K562 (cell line): ENCODE measurements around the gene GLCCI1. TPM values are rescaled to one million over a fixed set of nuclear protein-coding genes. Genes with fewer than 3 reads are reported as not detected.

Experiments used
- ATAC-seq: fragments of 200-7000 bp; cut with Tn5 transposase; 3 replicates; pipeline ENCODE4 v1.9.1; 2020; ENCODE audit warnings: moderate library complexity
- BruUV-seq: library from RNA; stranded (reverse); fragments of 400-500 nt; replicated peaks from 2 replicates; lab custom pipeline; 2021; lab: Mats Ljungman, UMichigan
- CTCF ChIA-PET: fragments of 300-600 bp; formaldehyde crosslinking; extraction: SDS; loops from one replicate; lab custom pipeline; 2021; ENCODE audit warnings: low intra/inter-chr PET ratio; lab: Yijun Ruan, JAX
- POLR2A ChIA-PET: fragments of 300-600, 350-650 bp; sonication (Branson Sonifier 250); formaldehyde crosslinking; extraction: SDS; loops from one replicate; lab custom pipeline; 2021; ENCODE audit warnings: antibody characterized with exemption, inconsistent platforms; lab: Yijun Ruan, JAX
- DNase-seq, 4 experiments: peaks; one replicate each; pipeline versions ENCODE4 v3.0.0 to v3.0.0-alpha.2; 2011 to 2018; ENCODE audit warnings: low spot score in 3 of 4, mixed read lengths in 3 of 4; ENCODE audit errors: extremely low read depth in 1 of 4
- FAIRE-seq: peaks from 2 replicates; lab custom pipeline; 2011; peaks lifted over from hg19 to GRCh38; lab: Jason Lieb, UNC
- H2AFZ ChIP-seq: 2 replicates; pipeline ENCODE4 v1.6.0; 2011; ENCODE audit warnings: low read depth, low read length, control low read depth, inconsistent platforms
- H3K27ac ChIP-seq: fragments of 200-600 bp; 3 replicates; pipeline ENCODE4 v1.8.0; 2011; ENCODE audit warnings: low read depth, mild to moderate bottlenecking, control low read depth, inconsistent platforms, low read length, moderate library complexity, mixed read lengths; ENCODE audit errors: extremely low read depth
- H3K27me3 ChIP-seq, 2 experiments: fragments of 300-600 bp in 1 of 2; 2 replicates in 1 of 2; 3 replicates in 1 of 2; pipeline versions ENCODE4 v1.6.0 to v1.8.0; 2011; ENCODE audit warnings: inconsistent platforms in 2 of 2, low read length in 2 of 2, mild to moderate bottlenecking in 1 of 2, mixed read lengths in 1 of 2, moderate library complexity in 1 of 2; ENCODE audit not compliant: control insufficient read depth in 2 of 2, insufficient read depth in 2 of 2
- H3K36me3 ChIP-seq: fragments of 300-600 bp; 3 replicates; pipeline ENCODE4 v1.8.0; 2011; ENCODE audit warnings: mild to moderate bottlenecking, low read length, inconsistent platforms; ENCODE audit not compliant: control insufficient read depth, insufficient read depth
- H3K4me1 ChIP-seq, 2 experiments: fragments of 200-600 bp in 1 of 2; replicated peaks in 1 of 2; 2 replicates in 1 of 2; 3 replicates in 1 of 2; pipeline versions ENCODE4 v1.5.1 to v1.8.0; 2011; ENCODE audit warnings: inconsistent platforms in 2 of 2, low read length in 2 of 2, mild to moderate bottlenecking in 1 of 2, mixed read lengths in 1 of 2, moderate library complexity in 1 of 2; ENCODE audit not compliant: control insufficient read depth in 2 of 2, insufficient read depth in 2 of 2
- H3K4me2 ChIP-seq: 2 replicates; pipeline ENCODE4 v1.6.1; 2011; ENCODE audit warnings: low read length, control low read depth, inconsistent platforms, mixed read lengths; ENCODE audit not compliant: insufficient read depth
- H3K4me3 ChIP-seq: fragments of 200-600 bp; sonication (generic), shearing (Covaris generic); 2 replicates; pipeline ENCODE4 v1.5.1; 2016; ENCODE audit warnings: control low read depth, inconsistent platforms
- H3K79me2 ChIP-seq: fragments of 200-600 bp; 3 replicates; pipeline ENCODE4 v1.8.0; 2011; ENCODE audit warnings: low read length, inconsistent platforms; ENCODE audit not compliant: control insufficient read depth, insufficient read depth
- H3K9ac ChIP-seq, 2 experiments: 2 replicates each; pipeline versions ENCODE4 v1.6.0 to v1.6.1; 2011; ENCODE audit warnings: low read depth in 2 of 2, low read length in 2 of 2, control low read depth in 1 of 2, inconsistent platforms in 1 of 2, mild to moderate bottlenecking in 1 of 2, mixed read lengths in 1 of 2; ENCODE audit not compliant: insufficient read depth in 1 of 2
- H3K9me1 ChIP-seq: one replicate; pipeline ENCODE4 v1.6.0; 2011; ENCODE audit warnings: inconsistent platforms, mild to moderate bottlenecking, low read length, moderate library complexity; ENCODE audit not compliant: control insufficient read depth, insufficient read depth
- H3K9me3 ChIP-seq: replicated peaks from 2 replicates; pipeline ENCODE4 v1.5.1; 2011; ENCODE audit warnings: low read depth, low read length, inconsistent platforms; ENCODE audit not compliant: control insufficient read depth, insufficient read depth
- H4K20me1 ChIP-seq: replicated peaks from 2 replicates; pipeline ENCODE4 v1.6.1; 2011; ENCODE audit warnings: low read length, inconsistent platforms, mixed read lengths; ENCODE audit not compliant: control insufficient read depth, insufficient read depth
- MCM3 ChIP-seq: fragments of 450-650 bp; IDR thresholded peaks from 2 replicates; pipeline ENCODE4 v1.6.1; 2016
- MNT ChIP-seq, 2 experiments: fragments of 450-650 bp; conservative IDR thresholded peaks; 2 replicates each; pipeline ENCODE4 v1.6.1; 2017; ENCODE audit warnings: mild to moderate bottlenecking in 2 of 2, moderate library complexity in 2 of 2
- RBM25 ChIP-seq: fragments of 200-400 bp; formaldehyde crosslinking; IDR thresholded peaks from 2 replicates; pipeline ENCODE4 v1.6.1; 2018; ENCODE audit warnings: low read length, low read depth, moderate library complexity; ENCODE audit not compliant: severe bottlenecking
- SAP30 ChIP-seq: fragments of 200-600 bp; sonication (generic); IDR thresholded peaks from 2 replicates; pipeline ENCODE4 v1.6.1; 2012; ENCODE audit warnings: borderline replicate concordance, low read depth, mild to moderate bottlenecking, moderate library complexity, low read length, control low read depth, inconsistent platforms; ENCODE audit not compliant: insufficient read depth, poor library complexity, severe bottlenecking
- ZBTB7A ChIP-seq: IDR thresholded peaks from 2 replicates; pipeline ENCODE4 v1.6.1; 2011; ENCODE audit warnings: low read depth, mild to moderate bottlenecking, low read length, moderate library complexity, borderline replicate concordance; ENCODE audit not compliant: control insufficient read depth
- WGBS: fragments of 100-300 bp; shearing (Covaris generic); methylation state at CpG from one replicate; pipeline ENCODE4 v1.1.6; 2016; ENCODE audit warnings: low coverage, mixed read lengths; ENCODE audit not compliant: insufficient coverage; ENCODE audit errors: missing lambda C conversion rate; 5-methylcytosine and 5-hydroxymethylcytosine counted together
- in situ Hi-C: fragments of 300-500 bp; cut with MboI; formaldehyde crosslinking; loops from 4 replicates; pipeline ENCODE4 v1.15.0; 2018; ENCODE audit warnings: inconsistent platforms, mixed read lengths
- intact Hi-C: fragments of 100-400 bp; cut with micrococcal nuclease; formaldehyde crosslinking; loops from 2 replicates; pipeline ENCODE4 v1.14.2; 2022
- polyA plus RNA-seq, 8 experiments: library from polyadenylated mRNA; depleted of rRNA in 4 of 8; stranded (reverse) in 5 of 8; unstranded in 3 of 8; fragments of >200 nt; fragmentation: Nextera tagmentation in 2 of 8; fragmentation: Illumina TruSeq in 1 of 8; extraction: Ambion mirVana in 2 of 8; extraction: Trizol in 1 of 8; gene quantifications; 2 replicates each; pipeline versions ENCODE4 v1.2.1 to v1.2.3, GENCODE V29; 2011 to 2014; ENCODE audit warnings: inconsistent platforms in 1 of 8, missing spikeins in 1 of 8
- total RNA-seq, 7 experiments: library from RNA; depleted of rRNA in 6 of 7; stranded (reverse); fragments of >200 nt in 6 of 7; fragmentation: Illumina TruSeq in 2 of 7; extraction: Trizol in 2 of 7; gene quantifications; 2 replicates each; pipeline versions ENCODE4 v1.2.1 to v1.2.3, GENCODE V29; 2011 to 2021; ENCODE audit warnings: low replicate concordance in 1 of 7

Gene GLCCI1
- total and polyA plus RNA-seq, 9 of the 15 experiments (the other 6 are each of a cell fraction or from before 2014, with no cell fraction given), result 2.7 to 11.9 (median 7.2) TPM

GRCh38 chr7:7971308-7972040, 2.9 kb downstream of the GLCCI1 start:
- in situ Hi-C loops (loop anchor here (10.0 kb wide), 1 partner anchor 223 kb away; no protein-coding TSS in a partner anchor), intact Hi-C loops (loop anchor here (2.0 to 10.0 kb wide), 2 partner anchors 219 to 287 kb away; no protein-coding TSS in a partner anchor)
- FAIRE-seq (no peak), DNase-seq (no peak), ATAC-seq (no peak)
- Histone ChIP-seq H3K9me1 (no peaks in the 10 kb centered on the region), H3K27me3 (no peaks in the 10 kb centered on the region), H3K36me3 (no peaks in the 10 kb centered on the region), H3K79me2 (peaks cover 63% of the 10 kb centered on the region), H3K4me3 (peak overlapping the region; percentile 84; the same call in 1 of the 2 replicates), H3K4me2 (peak overlapping the region; percentile 67), H3K4me1 (peaks cover 6 to 11% of the 10 kb centered on the region in 2 experiments; a peak in 4 of 5 replicates), H3K27ac (no peak overlapping the region), H3K9me3 (no peaks in the 10 kb centered on the region), H2AFZ (no peak overlapping the region), H4K20me1 (peaks cover 3% of the 10 kb centered on the region; the same call in 1 of the 2 replicates), H3K9ac (no peak overlapping the region)
- CTCF ChIA-PET, result no interaction called here
- POLR2A ChIA-PET, result no interaction called here
- TF ChIP-seq SAP30, result peak; percentile 46
- no peak for TF ChIP-seq ZBTB7A
- TF ChIP-seq RBM25, result peak; percentile 56
- no peak for TF ChIP-seq MCM3
- 0 out of 4 replicates have a peak, but pooled peaks of 1 of the 2 experiments have one; percentile 4 for TF ChIP-seq MNT (conservative IDR thresholded peaks at IDR 0.05)
- BruUV-seq, result no TSS peak
- WGBS, result 33% methylated on average over 9 of the region's 9 CpGs
